Measurements from ENCODE around the gene CEP89.

Gene CEP89

DNA sequence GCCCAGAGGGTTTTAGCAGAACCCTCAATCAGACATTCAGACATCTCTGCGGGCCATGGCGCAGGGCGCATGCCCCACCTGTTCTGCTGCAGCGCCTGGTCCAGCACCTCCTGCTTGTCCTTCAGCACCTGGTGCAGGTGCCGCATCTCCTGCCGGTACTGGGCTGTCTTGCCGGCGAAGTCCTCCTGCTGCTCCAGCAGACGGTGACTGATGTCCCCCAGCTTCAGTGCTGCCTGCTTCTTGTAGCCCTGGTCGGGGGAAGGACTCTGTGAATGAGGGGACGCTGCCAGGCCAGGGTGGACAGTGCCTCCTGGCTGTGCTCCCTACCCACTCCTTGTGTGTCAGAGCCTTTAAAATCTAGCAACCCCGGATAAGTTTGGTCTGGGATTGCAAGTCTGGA, 90.0 kb downstream of the CEP89 start:
- no peak overlapping the region for H3K4me3 ChIP-seq (ENCODE audit: low read depth, low read length)
- DNase-seq (ENCODE audit: low read depth): no peak
- TF ChIP-seq, protein P1, sequence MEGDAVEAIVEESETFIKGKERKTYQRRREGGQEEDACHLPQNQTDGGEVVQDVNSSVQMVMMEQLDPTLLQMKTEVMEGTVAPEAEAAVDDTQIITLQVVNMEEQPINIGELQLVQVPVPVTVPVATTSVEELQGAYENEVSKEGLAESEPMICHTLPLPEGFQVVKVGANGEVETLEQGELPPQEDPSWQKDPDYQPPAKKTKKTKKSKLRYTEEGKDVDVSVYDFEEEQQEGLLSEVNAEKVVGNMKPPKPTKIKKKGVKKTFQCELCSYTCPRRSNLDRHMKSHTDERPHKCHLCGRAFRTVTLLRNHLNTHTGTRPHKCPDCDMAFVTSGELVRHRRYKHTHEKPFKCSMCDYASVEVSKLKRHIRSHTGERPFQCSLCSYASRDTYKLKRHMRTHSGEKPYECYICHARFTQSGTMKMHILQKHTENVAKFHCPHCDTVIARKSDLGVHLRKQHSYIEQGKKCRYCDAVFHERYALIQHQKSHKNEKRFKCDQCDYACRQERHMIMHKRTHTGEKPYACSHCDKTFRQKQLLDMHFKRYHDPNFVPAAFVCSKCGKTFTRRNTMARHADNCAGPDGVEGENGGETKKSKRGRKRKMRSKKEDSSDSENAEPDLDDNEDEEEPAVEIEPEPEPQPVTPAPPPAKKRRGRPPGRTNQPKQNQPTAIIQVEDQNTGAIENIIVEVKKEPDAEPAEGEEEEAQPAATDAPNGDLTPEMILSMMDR (IDR thresholded peaks at IDR 0.05; ENCODE audit: control insufficient read depth, extremely low read depth, insufficient read depth): no peak

GRCh38 chr19:32880622-32881021, 91.1 kb downstream of the CEP89 start:
- DNase-seq (ENCODE audit: low read depth): no peak
- TF ChIP-seq, protein P1 (IDR thresholded peaks at IDR 0.05; ENCODE audit: control insufficient read depth, extremely low read depth, insufficient read depth): no peak
- no peak overlapping the region for H3K4me3 ChIP-seq (ENCODE audit: low read depth, low read length)

DNA sequence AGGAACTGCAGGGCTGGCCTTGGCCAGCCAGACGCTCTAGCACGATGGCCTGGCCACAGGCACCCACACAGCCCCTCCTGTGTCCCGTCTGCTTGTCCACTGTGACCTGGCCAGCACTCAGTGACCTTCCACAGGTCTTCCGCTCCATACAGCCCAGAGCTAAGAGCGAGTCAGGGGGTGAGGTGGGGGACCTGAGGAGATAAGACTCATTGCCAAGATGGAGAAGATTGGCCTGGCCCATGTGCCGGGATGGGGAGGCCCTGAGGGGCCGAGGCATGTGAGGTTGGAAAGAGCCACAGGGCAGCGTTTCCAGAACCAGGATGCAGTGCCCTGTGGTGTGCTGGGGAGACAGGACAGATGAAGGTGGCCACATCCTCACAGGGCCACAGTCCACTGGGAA, 92.0 kb downstream of the CEP89 start:
- DNase-seq (ENCODE audit: low read depth): no peak
- no peak overlapping the region for H3K4me3 ChIP-seq (ENCODE audit: low read depth, low read length)
- TF ChIP-seq, protein P1 (IDR thresholded peaks at IDR 0.05; ENCODE audit: control insufficient read depth, extremely low read depth, insufficient read depth): no peak

DNA sequence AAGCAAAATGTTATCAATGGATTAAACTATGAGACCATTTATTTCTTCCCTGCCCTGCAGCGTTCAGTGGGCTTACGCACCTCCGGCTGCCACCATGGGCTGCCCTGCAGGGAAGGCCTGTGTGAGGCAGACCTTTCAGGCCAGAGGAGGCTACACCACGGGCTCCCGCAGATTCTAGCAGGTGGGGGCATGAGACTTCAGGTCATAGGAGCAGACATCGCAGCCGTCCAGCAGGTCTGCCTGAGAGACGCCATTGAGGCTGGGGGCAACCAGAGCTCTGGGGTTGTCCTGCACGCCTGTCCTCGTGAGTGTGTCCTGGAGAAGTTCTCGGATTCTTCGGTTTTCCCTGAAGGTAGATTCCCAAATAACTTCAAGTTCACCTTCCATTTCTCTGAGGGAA, 92.8 kb downstream of the CEP89 start:
- H3K4me3 ChIP-seq (ENCODE audit: low read depth, low read length): no peak overlapping the region
- TF ChIP-seq, protein P1 (IDR thresholded peaks at IDR 0.05; ENCODE audit: control insufficient read depth, extremely low read depth, insufficient read depth): no peak
- no peak for DNase-seq (ENCODE audit: low read depth)

DNA sequence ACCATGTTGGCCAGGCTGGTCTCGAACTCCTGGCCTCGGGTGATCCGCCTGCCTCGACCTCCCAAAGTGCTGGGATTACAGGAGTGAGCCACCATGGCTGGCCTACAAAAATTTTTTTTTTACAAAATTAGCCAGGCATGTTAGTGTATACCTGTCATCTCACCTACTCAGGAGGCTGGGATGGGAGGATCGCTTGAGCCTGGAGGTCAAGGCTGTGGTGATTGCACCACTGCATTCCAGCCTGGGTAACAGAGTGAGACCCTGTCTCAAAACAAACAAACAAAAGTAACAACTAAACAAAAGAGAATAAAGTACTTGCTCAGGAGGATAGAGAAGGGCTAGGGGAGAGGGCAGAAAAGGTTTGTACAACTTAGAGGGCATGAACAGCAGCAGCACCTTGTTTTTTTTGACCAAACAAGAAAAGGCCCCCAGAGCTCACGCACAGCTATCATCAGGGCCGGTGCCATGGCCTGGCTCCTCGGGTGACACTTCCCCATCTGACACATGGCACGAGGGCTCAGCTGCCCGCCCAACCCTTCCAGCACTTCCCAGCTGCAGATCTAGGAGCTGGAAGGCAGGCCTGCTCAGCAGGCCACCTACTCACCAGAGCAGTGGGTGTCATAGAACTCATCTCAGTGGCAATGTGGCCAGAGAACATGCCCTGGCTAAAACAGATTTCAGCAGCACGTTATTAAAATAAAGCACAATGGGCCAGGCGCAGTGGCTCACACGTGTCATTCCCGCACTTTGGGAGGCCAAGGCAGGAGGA, 93.6 kb downstream of the CEP89 start:
- no peak for DNase-seq (ENCODE audit: low read depth)
- no peak overlapping the region for H3K4me3 ChIP-seq (ENCODE audit: low read depth, low read length)
- TF ChIP-seq, protein P1 (IDR thresholded peaks at IDR 0.05; ENCODE audit: control insufficient read depth, extremely low read depth, insufficient read depth): no peak

DNA sequence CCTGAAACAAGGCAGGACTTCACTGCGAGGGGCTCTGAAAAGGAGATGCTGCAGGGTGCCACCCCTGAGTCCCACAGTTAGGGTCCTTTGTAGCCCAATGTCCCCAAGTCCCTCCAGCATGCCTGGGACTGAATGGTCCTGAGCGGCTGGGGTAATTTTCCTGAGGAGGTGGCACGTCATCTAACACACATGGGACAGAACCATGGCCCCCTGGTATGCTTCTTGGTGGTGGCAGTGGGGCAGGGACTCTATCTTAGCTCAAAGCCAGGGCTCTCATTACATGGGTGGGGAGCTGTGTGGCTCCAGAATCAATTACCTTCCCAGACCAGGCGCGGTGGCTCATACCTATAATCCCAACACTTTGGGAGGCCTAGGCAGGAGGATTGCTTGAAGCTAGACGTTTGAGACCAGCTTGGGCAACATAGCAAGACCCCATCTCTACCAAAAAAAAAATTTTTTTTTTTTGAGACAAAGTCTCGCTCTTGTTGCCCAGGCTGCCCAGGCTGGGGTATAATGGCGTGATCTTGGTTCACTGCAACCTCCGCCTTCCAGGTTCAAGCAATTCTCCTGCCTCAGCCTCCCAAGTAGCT, 94.3 kb downstream of the CEP89 start:
- H3K4me3 ChIP-seq (ENCODE audit: low read depth, low read length): no peak overlapping the region
- TF ChIP-seq, protein P1 (IDR thresholded peaks at IDR 0.05; ENCODE audit: control insufficient read depth, extremely low read depth, insufficient read depth): no peak
- no peak for DNase-seq (ENCODE audit: low read depth)

DNA sequence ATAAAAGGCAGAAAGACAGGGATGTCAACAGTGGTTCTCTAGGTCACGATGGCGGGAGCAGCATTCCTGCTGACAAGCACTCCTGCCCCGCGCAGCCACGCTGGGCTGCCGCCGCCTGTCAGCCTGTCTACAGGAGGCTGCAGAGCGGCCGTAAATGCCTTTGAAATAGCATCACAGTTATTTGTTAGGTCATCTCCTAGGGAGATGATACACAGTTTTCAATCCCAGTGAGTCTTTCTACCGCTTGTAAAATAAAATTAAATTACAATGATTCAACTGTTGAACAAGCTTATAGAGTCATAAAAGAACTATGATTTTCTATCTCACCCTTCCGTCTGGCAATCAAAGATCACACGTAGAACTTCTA, 94.9 kb downstream of the CEP89 start:
- DNase-seq (ENCODE audit: low read depth): no peak
- TF ChIP-seq, protein P1 (IDR thresholded peaks at IDR 0.05; ENCODE audit: control insufficient read depth, extremely low read depth, insufficient read depth): no peak

More for the DNA sequence above, 94.9 kb downstream of the CEP89 start:
- H3K4me3 ChIP-seq (ENCODE audit: low read depth, low read length): no peak overlapping the region
